ENCODE data around the gene ZFPM1. TPM values are rescaled to one million over a fixed set of nuclear protein-coding genes. Genes with fewer than 3 reads are reported as not detected.

The ZFPM1 gene
- polyA plus RNA-seq, 1 of the 3 experiments (the other 2 are of a cell fraction), result 1.2 TPM

DNA sequence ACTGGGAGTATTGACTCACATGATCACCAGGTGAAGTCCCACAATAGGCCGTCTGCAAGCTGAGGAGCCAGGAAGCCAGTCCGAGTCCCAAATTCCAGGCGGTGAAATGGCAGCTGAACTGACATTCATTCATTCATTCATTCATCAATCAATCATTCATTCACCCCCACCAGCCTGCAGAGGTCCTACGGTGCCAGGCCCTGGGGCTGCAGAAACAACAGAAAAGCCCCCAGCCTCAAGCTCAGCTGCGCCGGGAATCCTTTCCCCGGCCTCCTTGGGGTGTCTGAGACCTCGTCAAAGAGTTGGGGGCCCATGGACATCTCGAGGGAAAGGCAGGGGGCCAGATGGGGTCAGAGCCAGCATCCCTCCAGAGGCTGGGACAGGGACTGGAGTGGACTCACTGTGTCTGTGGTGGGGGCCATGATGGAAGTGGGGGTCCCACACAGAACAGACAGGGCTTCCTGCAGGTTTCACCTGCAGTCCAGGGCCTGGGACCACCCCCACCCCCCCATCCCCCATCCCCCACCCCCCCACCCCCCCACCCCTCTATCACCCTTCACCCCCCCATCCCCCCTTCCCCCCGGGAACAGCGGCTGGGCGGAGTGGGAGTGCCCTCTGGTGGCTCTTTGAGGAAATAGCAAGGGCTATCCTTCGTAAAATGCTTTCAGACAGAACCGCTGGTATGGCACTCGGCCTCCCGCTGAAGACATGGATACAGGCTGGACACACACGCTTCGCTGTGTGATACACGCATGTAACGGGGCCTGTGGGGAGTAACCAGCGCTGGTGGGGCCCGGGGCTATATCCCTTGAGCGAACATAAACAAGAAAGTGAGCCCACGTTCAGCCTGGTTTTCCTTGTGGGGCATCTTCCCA lies 108.6 kb downstream of the ZFPM1 start (continued):
- TF ChIP-seq SIN3A (IDR thresholded peaks at IDR 0.05; ENCODE audit: borderline replicate concordance, low read depth, low read length), result no peak
- peak; percentile 80 for TF ChIP-seq RAD21 (IDR thresholded peaks at IDR 0.05; ENCODE audit: low read length)
- peak; percentile 65 for TF ChIP-seq CHD2 (IDR thresholded peaks at IDR 0.05; ENCODE audit: low read length, partially characterized antibody)
- TF ChIP-seq, protein P1, sequence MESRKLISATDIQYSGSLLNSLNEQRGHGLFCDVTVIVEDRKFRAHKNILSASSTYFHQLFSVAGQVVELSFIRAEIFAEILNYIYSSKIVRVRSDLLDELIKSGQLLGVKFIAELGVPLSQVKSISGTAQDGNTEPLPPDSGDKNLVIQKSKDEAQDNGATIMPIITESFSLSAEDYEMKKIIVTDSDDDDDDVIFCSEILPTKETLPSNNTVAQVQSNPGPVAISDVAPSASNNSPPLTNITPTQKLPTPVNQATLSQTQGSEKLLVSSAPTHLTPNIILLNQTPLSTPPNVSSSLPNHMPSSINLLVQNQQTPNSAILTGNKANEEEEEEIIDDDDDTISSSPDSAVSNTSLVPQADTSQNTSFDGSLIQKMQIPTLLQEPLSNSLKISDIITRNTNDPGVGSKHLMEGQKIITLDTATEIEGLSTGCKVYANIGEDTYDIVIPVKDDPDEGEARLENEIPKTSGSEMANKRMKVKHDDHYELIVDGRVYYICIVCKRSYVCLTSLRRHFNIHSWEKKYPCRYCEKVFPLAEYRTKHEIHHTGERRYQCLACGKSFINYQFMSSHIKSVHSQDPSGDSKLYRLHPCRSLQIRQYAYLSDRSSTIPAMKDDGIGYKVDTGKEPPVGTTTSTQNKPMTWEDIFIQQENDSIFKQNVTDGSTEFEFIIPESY (IDR thresholded peaks at IDR 0.05; ENCODE audit: borderline replicate concordance, low read depth), result no peak
- no peak for TF ChIP-seq TAF1 (IDR thresholded peaks at IDR 0.05; ENCODE audit: borderline replicate concordance, low read depth, low read length)
- no peak for TF ChIP-seq RXRA (IDR thresholded peaks at IDR 0.05; ENCODE audit: borderline replicate concordance, low read depth)
- TF ChIP-seq, protein P2, sequence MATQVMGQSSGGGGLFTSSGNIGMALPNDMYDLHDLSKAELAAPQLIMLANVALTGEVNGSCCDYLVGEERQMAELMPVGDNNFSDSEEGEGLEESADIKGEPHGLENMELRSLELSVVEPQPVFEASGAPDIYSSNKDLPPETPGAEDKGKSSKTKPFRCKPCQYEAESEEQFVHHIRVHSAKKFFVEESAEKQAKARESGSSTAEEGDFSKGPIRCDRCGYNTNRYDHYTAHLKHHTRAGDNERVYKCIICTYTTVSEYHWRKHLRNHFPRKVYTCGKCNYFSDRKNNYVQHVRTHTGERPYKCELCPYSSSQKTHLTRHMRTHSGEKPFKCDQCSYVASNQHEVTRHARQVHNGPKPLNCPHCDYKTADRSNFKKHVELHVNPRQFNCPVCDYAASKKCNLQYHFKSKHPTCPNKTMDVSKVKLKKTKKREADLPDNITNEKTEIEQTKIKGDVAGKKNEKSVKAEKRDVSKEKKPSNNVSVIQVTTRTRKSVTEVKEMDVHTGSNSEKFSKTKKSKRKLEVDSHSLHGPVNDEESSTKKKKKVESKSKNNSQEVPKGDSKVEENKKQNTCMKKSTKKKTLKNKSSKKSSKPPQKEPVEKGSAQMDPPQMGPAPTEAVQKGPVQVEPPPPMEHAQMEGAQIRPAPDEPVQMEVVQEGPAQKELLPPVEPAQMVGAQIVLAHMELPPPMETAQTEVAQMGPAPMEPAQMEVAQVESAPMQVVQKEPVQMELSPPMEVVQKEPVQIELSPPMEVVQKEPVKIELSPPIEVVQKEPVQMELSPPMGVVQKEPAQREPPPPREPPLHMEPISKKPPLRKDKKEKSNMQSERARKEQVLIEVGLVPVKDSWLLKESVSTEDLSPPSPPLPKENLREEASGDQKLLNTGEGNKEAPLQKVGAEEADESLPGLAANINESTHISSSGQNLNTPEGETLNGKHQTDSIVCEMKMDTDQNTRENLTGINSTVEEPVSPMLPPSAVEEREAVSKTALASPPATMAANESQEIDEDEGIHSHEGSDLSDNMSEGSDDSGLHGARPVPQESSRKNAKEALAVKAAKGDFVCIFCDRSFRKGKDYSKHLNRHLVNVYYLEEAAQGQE (IDR thresholded peaks at IDR 0.05; ENCODE audit: low read depth, low read length), result no peak; the same call in 1 of the 2 replicates
- no peak for TF ChIP-seq FOXJ3 (CRISPR knock-in tag; IDR thresholded peaks at IDR 0.05)
- no peak for TF ChIP-seq NFIC (IDR thresholded peaks at IDR 0.05; ENCODE audit: borderline replicate concordance)
- TF ChIP-seq, protein P3, sequence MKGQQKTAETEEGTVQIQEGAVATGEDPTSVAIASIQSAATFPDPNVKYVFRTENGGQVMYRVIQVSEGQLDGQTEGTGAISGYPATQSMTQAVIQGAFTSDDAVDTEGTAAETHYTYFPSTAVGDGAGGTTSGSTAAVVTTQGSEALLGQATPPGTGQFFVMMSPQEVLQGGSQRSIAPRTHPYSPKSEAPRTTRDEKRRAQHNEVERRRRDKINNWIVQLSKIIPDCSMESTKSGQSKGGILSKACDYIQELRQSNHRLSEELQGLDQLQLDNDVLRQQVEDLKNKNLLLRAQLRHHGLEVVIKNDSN (IDR thresholded peaks at IDR 0.05; ENCODE audit: borderline replicate concordance, low read depth), result no peak
- TF ChIP-seq TCF12 (IDR thresholded peaks at IDR 0.05), result no peak
- TF ChIP-seq MXI1 (IDR thresholded peaks at IDR 0.05; ENCODE audit: low read depth, low read length), result no peak
- no peak for TF ChIP-seq YY1 (IDR thresholded peaks at IDR 0.05; ENCODE audit: low read depth)
- TF ChIP-seq GATA2 (CRISPR knock-in tag; IDR thresholded peaks at IDR 0.05), result no peak
- TF ChIP-seq NRF1 (IDR thresholded peaks at IDR 0.05; ENCODE audit: low read depth, low read length), result no peak
- no peak for TF ChIP-seq JUND (IDR thresholded peaks at IDR 0.05)
- no peak for TF ChIP-seq MEF2A (IDR thresholded peaks at IDR 0.05; ENCODE audit: borderline replicate concordance, low read depth)

Data from SK-N-SH (cell line).